Activated CD4-positive, alpha-beta T cell treated with anti-CD3 and anti-CD28 coated beads, Interleukin-2, amount 10 ng/mL, durations not matched to agents 7 days and 5 days (primary cell): ENCODE results near the gene TP73. TPM values are rescaled to one million over a fixed set of nuclear protein-coding genes. Genes with fewer than 3 reads are reported as not detected.
"Not testable (repeated sequence)": the region's sequence is repeated elsewhere in the genome, so short reads cannot be mapped to it uniquely, and the experiment has no call there.

Experiments used
- CTCF ChIA-PET: fragments of 350-600 bp; sonication (Branson Sonifier 250); formaldehyde crosslinking; loops from one replicate; lab custom pipeline; 2021; ENCODE audit warnings: antibody characterized with exemption; lab: Charles Lee
- POLR2A ChIA-PET: fragments of 350-600 bp; sonication (Branson Sonifier 250); formaldehyde crosslinking; loops from one replicate; lab custom pipeline; 2021; ENCODE audit warnings: antibody characterized with exemption; lab: Charles Lee
- DNase-seq: peaks from one replicate; pipeline ENCODE4 v3.0.0-alpha.2; 2020
- H3K27ac Mint-ChIP-seq: one replicate; pipeline ENCODE4 v1.8.0; 2021; ENCODE audit warnings: mild to moderate bottlenecking, moderate library complexity, mixed read lengths
- H3K27me3 Mint-ChIP-seq: one replicate; pipeline ENCODE4 v1.8.0; 2021; ENCODE audit warnings: mixed read lengths
- H3K36me3 Mint-ChIP-seq: one replicate; pipeline ENCODE4 v1.8.0; 2021; ENCODE audit warnings: low read depth, mixed read lengths
- H3K4me1 Mint-ChIP-seq: one replicate; pipeline ENCODE4 v1.8.0; 2021; ENCODE audit warnings: mixed read lengths
- H3K4me3 Mint-ChIP-seq: one replicate; pipeline ENCODE4 v1.8.0; 2021; ENCODE audit warnings: mild to moderate bottlenecking, moderate library complexity, mixed read lengths
- H3K9me3 Mint-ChIP-seq: one replicate; pipeline ENCODE4 v1.8.0; 2021; ENCODE audit warnings: mixed read lengths
- total RNA-seq, 2 experiments: library from RNA; stranded (reverse); gene quantifications; one replicate each; pipeline ENCODE4 v1.2.3, GENCODE V29; 2021

The TP73 gene
- total RNA-seq, 2 experiments from 2014 or later, result 2.0 to 2.5 TPM

DNA sequence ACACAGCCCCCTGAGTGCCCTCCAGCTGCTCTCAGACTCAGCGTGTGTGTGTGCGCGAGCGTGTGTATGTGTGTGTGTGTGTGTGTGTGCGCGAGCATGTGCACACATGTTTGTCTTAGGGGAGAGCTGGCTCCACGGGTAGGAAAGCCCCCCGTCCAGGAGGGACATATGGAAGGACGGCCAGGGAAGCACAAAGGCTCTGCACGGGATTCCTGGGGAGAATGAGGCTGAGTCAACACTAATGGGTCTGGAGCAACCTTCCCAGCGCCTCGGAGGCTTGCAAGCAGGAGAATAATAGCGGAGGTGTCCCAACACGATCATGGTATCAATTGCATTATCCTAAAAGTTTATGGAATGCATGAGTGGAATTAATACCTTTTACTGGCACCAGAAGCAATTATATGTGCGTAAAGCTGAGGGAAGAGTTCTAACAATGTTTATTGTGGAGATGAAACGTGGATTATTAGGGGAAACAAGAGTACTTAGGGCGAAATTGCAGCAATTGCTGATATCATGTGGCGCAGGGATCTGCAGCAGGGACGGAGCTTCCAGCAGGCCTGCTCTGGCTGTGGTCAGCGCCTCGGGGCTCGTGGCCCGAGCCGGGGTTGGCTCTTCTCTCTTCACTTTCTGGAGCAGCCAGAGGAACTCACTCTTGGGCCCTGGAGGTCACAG is 59.6 kb downstream of the TP73 start:
- H3K27ac Mint-ChIP-seq, result no peak overlapping the region
- H3K36me3 Mint-ChIP-seq, result no peaks in the 10 kb centered on the region
- ChIA-PET POLR2A (no interaction called here), CTCF (no interaction called here)
- no peak overlapping the region for H3K4me3 Mint-ChIP-seq
- DNase-seq, result no peak
- H3K27me3 Mint-ChIP-seq, result peaks cover 2% of the 10 kb centered on the region
- H3K9me3 Mint-ChIP-seq, result no peaks in the 10 kb centered on the region
- no peaks in the 10 kb centered on the region for H3K4me1 Mint-ChIP-seq

- no peaks in the 10 kb centered on the region for H3K4me1 Mint-ChIP-seq
- H3K27me3 Mint-ChIP-seq, result no peaks in the 10 kb centered on the region
- POLR2A ChIA-PET, result no interaction called here
- H3K36me3 Mint-ChIP-seq, result no peaks in the 10 kb centered on the region
- DNase-seq, result no peak
- CTCF ChIA-PET, result no interaction called here
- H3K9me3 Mint-ChIP-seq, result no peaks in the 10 kb centered on the region
- no peak overlapping the region for H3K27ac Mint-ChIP-seq
- no peak overlapping the region for H3K4me3 Mint-ChIP-seq
Observed at GRCh38 chr1:3712573-3713535, 60.5 kb downstream of the TP73 start.

GRCh38 chr1:3713840-3714239 is 61.5 kb downstream of the TP73 start:
- POLR2A ChIA-PET, result no interaction called here
- no peak overlapping the region for H3K4me3 Mint-ChIP-seq

DNA sequence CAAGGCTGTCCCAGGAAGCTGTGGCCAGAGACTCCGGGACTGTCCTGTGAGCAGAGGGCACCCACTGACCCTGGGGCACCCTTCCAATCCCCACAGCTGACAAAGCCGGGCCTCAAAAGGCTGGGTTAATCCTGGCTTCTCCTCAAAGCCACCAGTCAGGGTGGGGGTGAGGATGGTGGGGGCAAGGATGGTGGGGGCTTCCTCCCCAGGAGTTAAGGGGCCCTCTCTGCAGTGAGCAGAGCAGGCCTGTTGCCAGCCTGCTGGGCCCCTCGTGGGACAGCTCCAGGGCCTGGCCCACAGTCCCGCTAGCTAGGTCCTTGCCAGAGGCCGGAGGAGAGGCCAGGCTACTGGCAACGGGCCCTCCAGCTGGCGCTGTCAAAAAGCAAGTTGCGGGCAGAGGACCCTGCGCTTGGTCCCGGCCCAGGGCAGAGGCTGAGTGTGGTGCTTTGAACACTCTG is 62.0 kb downstream of the TP73 start:
- Mint-ChIP-seq H3K9me3 (no peaks in the 10 kb centered on the region), H3K4me3 (no peak overlapping the region), H3K27me3 (no peaks in the 10 kb centered on the region), H3K4me1 (no peaks in the 10 kb centered on the region), H3K27ac (no peak overlapping the region), H3K36me3 (no peaks in the 10 kb centered on the region)
- ChIA-PET CTCF (no interaction called here), POLR2A (no interaction called here)
- no peak for DNase-seq

More at GRCh38 chr1:3713840-3714239, 61.5 kb downstream of the TP73 start:
- DNase-seq, result no peak
- Mint-ChIP-seq H3K36me3 (no peaks in the 10 kb centered on the region), H3K9me3 (no peaks in the 10 kb centered on the region), H3K27me3 (no peaks in the 10 kb centered on the region), H3K27ac (no peak overlapping the region), H3K4me1 (no peaks in the 10 kb centered on the region)
- CTCF ChIA-PET, result no interaction called here

DNA sequence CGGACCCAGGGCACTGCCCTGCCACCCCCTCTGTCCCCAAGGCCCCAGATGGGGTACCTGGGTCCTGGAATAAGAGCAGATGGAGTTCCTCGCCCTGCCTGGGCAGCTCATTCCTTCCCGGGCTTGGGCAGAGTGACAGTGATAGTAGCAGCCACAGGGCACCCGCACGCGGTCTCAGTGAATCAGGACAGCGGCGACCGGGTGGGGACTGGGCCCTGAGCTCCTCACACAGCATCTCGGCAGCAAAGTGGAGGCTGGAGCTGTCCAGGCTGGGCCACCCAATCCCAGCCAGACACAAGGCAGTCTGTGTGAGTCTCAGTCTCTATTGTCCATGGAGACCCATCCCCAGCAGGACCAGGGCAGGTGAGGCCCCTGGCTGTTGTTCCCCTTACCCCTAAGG is 62.5 kb downstream of the TP73 start:
- DNase-seq, result no peak
- no peak overlapping the region for H3K4me3 Mint-ChIP-seq
- H3K9me3 Mint-ChIP-seq, result no peaks in the 10 kb centered on the region
- no peaks in the 10 kb centered on the region for H3K36me3 Mint-ChIP-seq
- peaks cover 3% of the 10 kb centered on the region for H3K4me1 Mint-ChIP-seq
- ChIA-PET CTCF (no interaction called here), POLR2A (no interaction called here)
- H3K27ac Mint-ChIP-seq, result no peak overlapping the region
- no peaks in the 10 kb centered on the region for H3K27me3 Mint-ChIP-seq

GRCh38 chr1:3716351-3716750 is 64.0 kb downstream of the TP73 start:
- no peaks in the 10 kb centered on the region for H3K9me3 Mint-ChIP-seq
- H3K4me1 Mint-ChIP-seq, result peaks cover 9% of the 10 kb centered on the region
- DNase-seq, result no peak
- no peak overlapping the region for H3K4me3 Mint-ChIP-seq
- H3K36me3 Mint-ChIP-seq, result no peaks in the 10 kb centered on the region
- POLR2A ChIA-PET, result no interaction called here
- no peak overlapping the region for H3K27ac Mint-ChIP-seq
- no peaks in the 10 kb centered on the region for H3K27me3 Mint-ChIP-seq
- CTCF ChIA-PET, result no interaction called here

GRCh38 chr1:3717041-3717714 is 64.9 kb downstream of the TP73 start:
- Mint-ChIP-seq H3K27me3 (no peaks in the 10 kb centered on the region), H3K27ac (no peak overlapping the region), H3K4me3 (no peak overlapping the region), H3K4me1 (peaks cover 9% of the 10 kb centered on the region), H3K9me3 (no peaks in the 10 kb centered on the region), H3K36me3 (no peaks in the 10 kb centered on the region)
- DNase-seq, result no peak
- CTCF ChIA-PET, result no interaction called here
- POLR2A ChIA-PET, result no interaction called here

- Mint-ChIP-seq H3K27ac (no peak overlapping the region), H3K36me3 (no peaks in the 10 kb centered on the region), H3K9me3 (no peaks in the 10 kb centered on the region), H3K4me1 (peaks cover 9% of the 10 kb centered on the region), H3K27me3 (no peaks in the 10 kb centered on the region), H3K4me3 (no peak overlapping the region)
- ChIA-PET CTCF (no interaction called here), POLR2A (no interaction called here)
- peak; percentile 33 for DNase-seq
Observed at GRCh38 chr1:3717715-3718601, 65.6 kb downstream of the TP73 start.

DNA sequence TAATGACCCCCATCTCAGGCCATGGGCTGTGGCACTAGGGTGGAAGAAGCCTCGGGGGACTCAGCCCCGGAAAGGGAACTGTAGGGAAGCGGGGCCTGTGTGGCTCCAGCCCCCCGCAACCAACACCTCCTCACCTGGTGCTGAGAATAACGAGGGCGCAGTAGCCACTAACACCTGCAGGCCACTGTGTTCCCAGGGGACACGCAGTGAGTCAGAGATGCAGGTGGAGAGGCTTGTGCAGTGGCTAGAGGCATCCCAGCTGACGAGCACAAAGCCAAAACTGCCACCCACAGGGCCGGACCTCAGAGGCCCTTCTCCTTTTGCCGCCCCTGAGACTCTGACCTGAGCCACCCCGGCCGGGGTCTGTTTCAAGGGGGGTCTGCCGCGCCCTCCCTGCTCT is 66.4 kb downstream of the TP73 start:
- CTCF ChIA-PET, result no interaction called here

DNA sequence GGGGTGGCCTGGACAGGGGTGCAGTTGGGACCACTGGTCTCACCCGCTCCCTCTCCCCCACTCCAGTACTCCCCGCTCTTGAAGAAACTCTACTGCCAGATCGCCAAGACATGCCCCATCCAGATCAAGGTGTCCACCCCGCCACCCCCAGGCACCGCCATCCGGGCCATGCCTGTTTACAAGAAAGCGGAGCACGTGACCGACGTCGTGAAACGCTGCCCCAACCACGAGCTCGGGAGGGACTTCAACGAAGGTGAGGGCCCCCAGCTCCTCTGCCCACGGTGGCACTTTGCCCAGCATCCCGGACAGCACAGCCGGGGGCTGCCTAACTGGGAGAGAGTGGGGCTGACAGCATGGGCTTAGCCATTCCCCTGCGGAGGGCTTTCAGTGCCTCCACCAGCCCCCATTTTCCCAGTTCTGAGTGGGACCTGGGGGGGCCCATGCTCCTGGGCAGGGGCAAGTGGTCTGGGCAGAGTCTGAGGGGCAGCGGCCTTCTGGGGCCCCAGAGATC is 69.7 kb downstream of the TP73 start:
- Mint-ChIP-seq H3K27ac (peak overlapping the region; percentile 62), H3K9me3 (no peaks in the 10 kb centered on the region), H3K4me3 (no peak overlapping the region), H3K36me3 (no peaks in the 10 kb centered on the region), H3K4me1 (peaks cover 9% of the 10 kb centered on the region), H3K27me3 (no peaks in the 10 kb centered on the region)
- CTCF ChIA-PET, result no interaction called here
- POLR2A ChIA-PET, result no interaction called here
- no peak for DNase-seq

More for the DNA sequence above, 66.4 kb downstream of the TP73 start:
- no peak overlapping the region for H3K4me3 Mint-ChIP-seq
- no peak overlapping the region for H3K27ac Mint-ChIP-seq
- H3K9me3 Mint-ChIP-seq, result no peaks in the 10 kb centered on the region
- no peaks in the 10 kb centered on the region for H3K27me3 Mint-ChIP-seq
- POLR2A ChIA-PET, result no interaction called here
- DNase-seq, result no peak
- no peaks in the 10 kb centered on the region for H3K36me3 Mint-ChIP-seq
- peaks cover 9% of the 10 kb centered on the region for H3K4me1 Mint-ChIP-seq

GRCh38 chr1:3722846-3723245 is 70.5 kb downstream of the TP73 start:
- Mint-ChIP-seq H3K27ac (no peak overlapping the region), H3K4me1 (peaks cover 9% of the 10 kb centered on the region), H3K9me3 (no peaks in the 10 kb centered on the region), H3K4me3 (no peak overlapping the region), H3K27me3 (no peaks in the 10 kb centered on the region), H3K36me3 (no peaks in the 10 kb centered on the region)
- POLR2A ChIA-PET, result no interaction called here
- no peak for DNase-seq
- CTCF ChIA-PET, result interaction anchor here (0.8 kb wide), 1 partner anchor 74 kb away, joined by 4 read pairs; no protein-coding TSS in a partner anchor

DNA sequence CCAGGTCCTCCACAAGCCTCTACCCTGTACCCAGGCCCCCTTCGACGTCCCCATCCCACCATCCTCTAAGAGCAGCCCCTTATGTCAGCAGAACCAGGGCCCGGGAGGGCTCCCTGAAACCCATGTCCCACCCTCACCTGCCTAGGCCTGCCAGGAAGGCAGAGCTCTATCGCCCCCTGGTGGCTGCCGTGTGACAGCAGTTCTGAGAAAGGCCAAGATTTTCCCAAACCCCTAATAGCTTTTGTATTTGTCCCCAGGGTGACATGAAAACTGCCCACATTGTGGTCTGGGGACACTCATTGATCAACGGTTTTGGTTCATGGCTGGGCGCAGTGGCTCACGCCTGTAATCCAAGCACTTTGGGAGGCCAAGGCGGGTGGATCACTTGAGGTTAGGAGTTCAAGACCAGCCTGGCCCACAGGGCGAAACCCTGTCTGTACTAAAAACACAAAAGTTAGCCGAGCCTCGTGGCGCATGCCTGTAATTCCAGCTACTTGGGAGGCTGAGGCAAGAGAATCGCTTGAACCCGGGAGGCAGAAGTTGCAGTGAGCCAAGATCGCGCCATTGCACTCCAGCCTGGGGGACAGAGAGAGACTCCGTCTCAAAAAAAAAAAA is 72.2 kb downstream of the TP73 start:
- POLR2A ChIA-PET, H3K36me3 Mint-ChIP-seq, H3K4me3 Mint-ChIP-seq, H3K4me1 Mint-ChIP-seq, H3K27me3 Mint-ChIP-seq, H3K9me3 Mint-ChIP-seq: not testable (repeated sequence)
- peak overlapping the region; percentile 69 for H3K27ac Mint-ChIP-seq
- CTCF ChIA-PET, result interaction anchor here (0.6 to 1.2 kb wide), 4 partner anchors 21 to 230 kb away, joined by 3 read pairs; no protein-coding TSS in a partner anchor
- DNase-seq, result peak; percentile 78
